Measurements from ENCODE around the gene SNX14.

DNA sequence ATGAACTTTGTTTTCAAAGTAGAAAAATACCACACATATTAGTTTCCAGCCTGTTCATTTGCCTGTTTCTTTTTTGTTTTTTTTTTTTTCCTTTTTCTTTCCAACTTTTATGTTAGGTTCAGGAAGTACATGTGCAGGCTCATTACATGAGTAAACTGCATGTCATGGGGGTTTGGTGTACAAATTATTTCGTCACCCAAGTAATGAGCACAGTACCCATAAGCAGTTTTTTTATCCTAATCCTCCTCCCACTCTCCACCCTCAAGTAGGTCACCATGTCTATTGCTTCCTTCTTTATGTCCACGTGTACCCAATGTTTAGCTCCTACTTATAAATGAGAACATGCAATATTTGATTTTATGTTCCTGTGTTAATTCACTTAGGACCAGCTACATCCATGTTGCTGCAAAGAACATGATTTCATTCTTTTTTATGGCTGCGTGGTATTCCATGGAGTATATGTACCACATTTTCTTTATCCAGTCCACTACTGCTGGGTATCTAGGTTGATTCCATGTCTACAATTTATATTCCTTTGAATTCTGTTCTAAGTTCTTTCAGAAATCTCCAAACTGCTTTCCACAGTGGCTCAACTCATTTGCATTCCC lies 31.8 kb downstream of the SNX14 start:
- TF ChIP-seq SIN3A (IDR thresholded peaks at IDR 0.05; ENCODE audit: borderline replicate concordance, low read depth, low read length) (no peak), BRCA1 (CRISPR knock-in tag; IDR thresholded peaks at IDR 0.05) (no peak)
- TF ChIP-seq, protein P1, sequence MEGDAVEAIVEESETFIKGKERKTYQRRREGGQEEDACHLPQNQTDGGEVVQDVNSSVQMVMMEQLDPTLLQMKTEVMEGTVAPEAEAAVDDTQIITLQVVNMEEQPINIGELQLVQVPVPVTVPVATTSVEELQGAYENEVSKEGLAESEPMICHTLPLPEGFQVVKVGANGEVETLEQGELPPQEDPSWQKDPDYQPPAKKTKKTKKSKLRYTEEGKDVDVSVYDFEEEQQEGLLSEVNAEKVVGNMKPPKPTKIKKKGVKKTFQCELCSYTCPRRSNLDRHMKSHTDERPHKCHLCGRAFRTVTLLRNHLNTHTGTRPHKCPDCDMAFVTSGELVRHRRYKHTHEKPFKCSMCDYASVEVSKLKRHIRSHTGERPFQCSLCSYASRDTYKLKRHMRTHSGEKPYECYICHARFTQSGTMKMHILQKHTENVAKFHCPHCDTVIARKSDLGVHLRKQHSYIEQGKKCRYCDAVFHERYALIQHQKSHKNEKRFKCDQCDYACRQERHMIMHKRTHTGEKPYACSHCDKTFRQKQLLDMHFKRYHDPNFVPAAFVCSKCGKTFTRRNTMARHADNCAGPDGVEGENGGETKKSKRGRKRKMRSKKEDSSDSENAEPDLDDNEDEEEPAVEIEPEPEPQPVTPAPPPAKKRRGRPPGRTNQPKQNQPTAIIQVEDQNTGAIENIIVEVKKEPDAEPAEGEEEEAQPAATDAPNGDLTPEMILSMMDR (CRISPR knock-in tag; IDR thresholded peaks at IDR 0.05): no peak

Measured in HepG2 (cell line).